HCT116 (cell line): Measurements from ENCODE around the gene KRT79. TPM values are rescaled to one million over a fixed set of nuclear protein-coding genes. Genes with fewer than 3 reads are reported as not detected.

Experiments used
- ATAC-seq: fragments of 200-7000 bp; cut with Tn5 transposase; 2 replicates; pipeline ENCODE4 v1.9.1; 2020; ENCODE audit warnings: mild to moderate bottlenecking, moderate library complexity
- BruUV-seq: library from RNA; stranded (reverse); fragments of 400-500 nt; replicated peaks from 2 replicates; lab custom pipeline; 2021; lab: Mats Ljungman, UMichigan
- CTCF ChIA-PET: fragments of 300-600 bp; sonication (Branson Sonifier 250); formaldehyde crosslinking; loops from one replicate; lab custom pipeline; 2021; ENCODE audit warnings: antibody characterized with exemption; lab: Charles Lee
- POLR2A ChIA-PET: fragments of 300-600, 350-600 bp; sonication (Branson Sonifier 250); formaldehyde crosslinking; loops from one replicate; lab custom pipeline; 2021; ENCODE audit warnings: antibody characterized with exemption; lab: Charles Lee
- RAD21 ChIA-PET, 2 experiments: fragments of 300-600 bp; sonication (Branson Sonifier 250); formaldehyde crosslinking; loops; one replicate each; lab custom pipeline; 2023; ENCODE audit warnings: low total read pairs in 2 of 2; ENCODE audit not compliant: uncharacterized antibody in 2 of 2, unreplicated experiment in 2 of 2, low non-redundant PET in 1 of 2; lab: Charles Lee
- DNase-seq: peaks from one replicate; pipeline ENCODE4 v3.0.0-alpha.2; 2010; ENCODE audit warnings: low read depth, low spot score
- H2AFZ ChIP-seq: fragments of 200-600 bp; shearing (Covaris generic), sonication (generic); 2 replicates; pipeline ENCODE4 v1.6.1; 2017; ENCODE audit warnings: low read depth, mixed run types, mixed read lengths, antibody characterized with exemption, low read length; ENCODE audit not compliant: poor library complexity, severe bottlenecking
- H3K27ac ChIP-seq: 2 replicates; pipeline ENCODE4 v1.5.1; 2012; ENCODE audit warnings: low read depth, low read length
- H3K27me3 ChIP-seq: fragments of 200-600 bp; sonication (generic); 2 replicates; pipeline ENCODE4 v1.6.1; 2016; ENCODE audit warnings: mixed run types, low read length, mixed read lengths; ENCODE audit not compliant: insufficient read depth
- H3K36me3 ChIP-seq, 2 experiments: fragments of 200-500 bp in 1 of 2; fragments of 200-600 bp in 1 of 2; sonication (Bioruptor generic) in 1 of 2; sonication (generic) in 1 of 2; 2 replicates each; pipeline versions ENCODE4 v1.5.1 to v1.6.1; 2014 to 2016; ENCODE audit warnings: low read length in 2 of 2, inconsistent platforms in 1 of 2, mixed read lengths in 1 of 2, mixed run types in 1 of 2; ENCODE audit not compliant: insufficient read depth in 2 of 2, control insufficient read depth in 1 of 2
- H3K4me1 ChIP-seq, 2 experiments: fragments of 200-600 bp in 1 of 2; sonication (generic) in 1 of 2; 2 replicates each; pipeline versions ENCODE4 v1.5.1 to v1.6.1; 2012 to 2017; ENCODE audit warnings: low read length in 2 of 2, inconsistent platforms in 1 of 2, mild to moderate bottlenecking in 1 of 2, mixed read lengths in 1 of 2, mixed run types in 1 of 2, moderate library complexity in 1 of 2; ENCODE audit not compliant: insufficient read depth in 2 of 2, control insufficient read depth in 1 of 2
- H3K4me2 ChIP-seq: fragments of 200-600 bp; sonication (generic); 2 replicates; pipeline ENCODE4 v1.6.1; 2017; ENCODE audit warnings: mixed run types, low read length, mixed read lengths
- H3K4me3 ChIP-seq, 2 experiments: fragments of 200-600 bp in 1 of 2; sonication (generic) in 1 of 2; replicated peaks in 1 of 2; 2 replicates each; pipeline ENCODE4 v1.5.1; 2011 to 2016; ENCODE audit warnings: low read length in 2 of 2, control low read depth in 1 of 2, low read depth in 1 of 2, mild to moderate bottlenecking in 1 of 2, mixed read lengths in 1 of 2, mixed run types in 1 of 2
- H3K79me2 ChIP-seq: fragments of 200-600 bp; sonication (generic); 2 replicates; pipeline ENCODE4 v1.6.1; 2017; ENCODE audit warnings: mild to moderate bottlenecking, mixed run types, low read length, moderate library complexity, mixed read lengths; ENCODE audit not compliant: insufficient read depth
- H3K9ac ChIP-seq: fragments of 200-600 bp; sonication (generic); 2 replicates; pipeline ENCODE4 v1.6.1; 2016; ENCODE audit warnings: low read length, mixed read lengths
- H3K9me2 ChIP-seq: fragments of 200-600 bp; sonication (generic), shearing (Covaris generic); 2 replicates; pipeline ENCODE4 v1.6.1; 2017; ENCODE audit warnings: mixed run types, mild to moderate bottlenecking, moderate library complexity; ENCODE audit not compliant: insufficient read depth
- H3K9me3 ChIP-seq, 2 experiments: fragments of 200-500 bp in 1 of 2; fragments of 200-600 bp in 1 of 2; sonication (Bioruptor generic) in 1 of 2; sonication (generic) in 1 of 2; 2 replicates each; pipeline ENCODE4 v1.6.1; 2014 to 2017; ENCODE audit warnings: low read length in 2 of 2, mixed read lengths in 2 of 2, inconsistent platforms in 1 of 2, low read depth in 1 of 2, mild to moderate bottlenecking in 1 of 2, mixed run types in 1 of 2, moderate library complexity in 1 of 2; ENCODE audit not compliant: control insufficient read depth in 1 of 2, insufficient read depth in 1 of 2
- H4K20me1 ChIP-seq: fragments of 200-600 bp; sonication (generic), shearing (Covaris generic); 2 replicates; pipeline ENCODE4 v1.6.1; 2017; ENCODE audit warnings: mixed run types, mild to moderate bottlenecking, moderate library complexity; ENCODE audit not compliant: insufficient read depth
- EGR1 ChIP-seq: IDR thresholded peaks from 2 replicates; pipeline ENCODE4 v1.6.1; 2012; ENCODE audit warnings: low read depth
- ELF1 ChIP-seq: IDR thresholded peaks from 2 replicates; pipeline ENCODE4 v1.6.1; 2012; ENCODE audit warnings: low read depth, borderline replicate concordance
- EZH2 ChIP-seq: fragments of 200-600 bp; sonication (generic); IDR thresholded peaks from 2 replicates; pipeline ENCODE4 v1.6.1; 2017; ENCODE audit warnings: antibody characterized with exemption, mixed run types
- EZH2phosphoT487 ChIP-seq: fragments of 200-600 bp; IDR thresholded peaks from 2 replicates; pipeline ENCODE4 v1.6.1; 2018; ENCODE audit warnings: antibody characterized with exemption, borderline replicate concordance
- FOSL1 ChIP-seq: IDR thresholded peaks from 2 replicates; pipeline ENCODE4 v1.6.1; 2012; ENCODE audit warnings: low read depth
- JUND ChIP-seq: IDR thresholded peaks from 2 replicates; pipeline ENCODE4 v1.6.1; 2012
- RAD21 ChIP-seq: IDR thresholded peaks from 2 replicates; pipeline ENCODE4 v1.6.1; 2012; ENCODE audit warnings: low read depth, mild to moderate bottlenecking
- SRF ChIP-seq: IDR thresholded peaks from 2 replicates; pipeline ENCODE4 v1.6.1; 2012; ENCODE audit warnings: low read depth
- TCF7L2 ChIP-seq: IDR thresholded peaks from 2 replicates; pipeline ENCODE4 v1.7.0; 2011; ENCODE audit warnings: borderline replicate concordance, inconsistent platforms; ENCODE audit not compliant: insufficient read depth, insufficient read length; ENCODE audit errors: extremely low read depth
- ZBTB33 ChIP-seq: IDR thresholded peaks from 2 replicates; pipeline ENCODE4 v1.6.1; 2011; ENCODE audit warnings: mild to moderate bottlenecking, low read length, moderate library complexity; ENCODE audit not compliant: insufficient replicate concordance; ENCODE audit errors: extremely low read depth
- ZFX ChIP-seq: fragments of 450-650 bp; IDR thresholded peaks from 2 replicates; pipeline ENCODE4 v1.6.1; 2017
- intact Hi-C: fragments of 100-400 bp; cut with micrococcal nuclease; formaldehyde crosslinking; loops from 2 replicates; pipeline ENCODE4 v1.10.0; 2022
- total RNA-seq: library from RNA; stranded (reverse); gene quantifications from one replicate; pipeline ENCODE4 v1.2.1, GENCODE V29; 2021; ENCODE audit not compliant: unreplicated experiment
- TF ChIP-seq, protein P1 (sequence below): IDR thresholded peaks from 2 replicates; pipeline ENCODE4 v1.6.1; 2012
- TF ChIP-seq, protein P2 (sequence below): IDR thresholded peaks from 2 replicates; pipeline ENCODE4 v1.6.1; 2012; ENCODE audit warnings: low read depth

KRT79 gene
- total RNA-seq, 1 experiment from 2014 or later: not detected

DNA sequence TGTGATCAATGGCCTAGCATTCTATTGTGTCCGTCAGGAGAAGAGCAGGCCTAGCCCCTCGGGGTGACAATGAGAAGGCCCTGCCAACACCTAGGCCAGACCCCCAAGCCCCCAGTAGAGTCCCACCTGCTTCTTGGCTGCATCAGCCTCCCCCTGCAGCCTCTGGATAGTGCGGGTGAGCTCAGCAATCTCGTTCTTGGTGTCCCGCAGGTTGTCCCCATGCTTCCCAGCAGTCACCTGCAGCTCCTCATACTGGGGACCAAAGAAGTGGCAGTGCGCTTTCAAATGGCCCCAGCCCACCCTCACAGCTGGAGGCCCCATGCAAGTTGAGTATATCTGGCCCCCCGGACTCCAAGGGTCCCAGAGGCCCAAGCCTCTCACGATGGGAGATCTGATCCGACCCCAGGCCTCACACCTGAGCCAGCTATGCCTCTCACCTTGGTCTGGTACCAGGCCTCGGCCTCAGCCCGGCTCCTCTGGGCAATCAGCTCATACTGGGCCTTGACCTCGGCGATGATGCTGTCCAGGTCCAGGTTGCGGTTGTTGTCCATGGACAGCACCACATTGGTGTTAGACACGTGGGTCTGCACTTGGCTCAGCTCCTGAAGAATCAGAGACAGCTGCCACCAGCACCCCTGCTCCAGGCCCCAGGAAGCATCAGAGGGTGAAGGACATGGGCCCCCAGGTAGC, 10.2 kb downstream of the KRT79 start (continued):
- TF ChIP-seq ZBTB33 (no peak), EGR1 (no peak)
- TF ChIP-seq, protein P1, sequence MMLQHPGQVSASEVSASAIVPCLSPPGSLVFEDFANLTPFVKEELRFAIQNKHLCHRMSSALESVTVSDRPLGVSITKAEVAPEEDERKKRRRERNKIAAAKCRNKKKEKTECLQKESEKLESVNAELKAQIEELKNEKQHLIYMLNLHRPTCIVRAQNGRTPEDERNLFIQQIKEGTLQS: no peak
- TF ChIP-seq, protein P2, sequence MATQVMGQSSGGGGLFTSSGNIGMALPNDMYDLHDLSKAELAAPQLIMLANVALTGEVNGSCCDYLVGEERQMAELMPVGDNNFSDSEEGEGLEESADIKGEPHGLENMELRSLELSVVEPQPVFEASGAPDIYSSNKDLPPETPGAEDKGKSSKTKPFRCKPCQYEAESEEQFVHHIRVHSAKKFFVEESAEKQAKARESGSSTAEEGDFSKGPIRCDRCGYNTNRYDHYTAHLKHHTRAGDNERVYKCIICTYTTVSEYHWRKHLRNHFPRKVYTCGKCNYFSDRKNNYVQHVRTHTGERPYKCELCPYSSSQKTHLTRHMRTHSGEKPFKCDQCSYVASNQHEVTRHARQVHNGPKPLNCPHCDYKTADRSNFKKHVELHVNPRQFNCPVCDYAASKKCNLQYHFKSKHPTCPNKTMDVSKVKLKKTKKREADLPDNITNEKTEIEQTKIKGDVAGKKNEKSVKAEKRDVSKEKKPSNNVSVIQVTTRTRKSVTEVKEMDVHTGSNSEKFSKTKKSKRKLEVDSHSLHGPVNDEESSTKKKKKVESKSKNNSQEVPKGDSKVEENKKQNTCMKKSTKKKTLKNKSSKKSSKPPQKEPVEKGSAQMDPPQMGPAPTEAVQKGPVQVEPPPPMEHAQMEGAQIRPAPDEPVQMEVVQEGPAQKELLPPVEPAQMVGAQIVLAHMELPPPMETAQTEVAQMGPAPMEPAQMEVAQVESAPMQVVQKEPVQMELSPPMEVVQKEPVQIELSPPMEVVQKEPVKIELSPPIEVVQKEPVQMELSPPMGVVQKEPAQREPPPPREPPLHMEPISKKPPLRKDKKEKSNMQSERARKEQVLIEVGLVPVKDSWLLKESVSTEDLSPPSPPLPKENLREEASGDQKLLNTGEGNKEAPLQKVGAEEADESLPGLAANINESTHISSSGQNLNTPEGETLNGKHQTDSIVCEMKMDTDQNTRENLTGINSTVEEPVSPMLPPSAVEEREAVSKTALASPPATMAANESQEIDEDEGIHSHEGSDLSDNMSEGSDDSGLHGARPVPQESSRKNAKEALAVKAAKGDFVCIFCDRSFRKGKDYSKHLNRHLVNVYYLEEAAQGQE: no peak

- ChIA-PET CTCF (interaction anchor here (1.3 kb wide), 1 partner anchor 57 kb away, joined by 5 read pairs; no protein-coding TSS in a partner anchor), POLR2A (no interaction called here), RAD21 (no interaction called here)
- Histone ChIP-seq H3K4me3 (no peak overlapping the region), H3K79me2 (no peaks in the 10 kb centered on the region), H3K27me3 (0 out of 2 replicates have a peak, but pooled peaks cover 2% of the 10 kb centered on the region), H3K27ac (no peak overlapping the region), H3K36me3 (no peaks in the 10 kb centered on the region), H4K20me1 (no peaks in the 10 kb centered on the region), H3K4me2 (no peak overlapping the region), H3K9ac (no peak overlapping the region), H2AFZ (no peak overlapping the region), H3K9me3 (no peaks in the 10 kb centered on the region), H3K9me2 (no peaks in the 10 kb centered on the region), H3K4me1 (peaks cover 0 to 9% of the 10 kb centered on the region in 2 experiments; a peak in 2 of 4 replicates)
- no peak for ATAC-seq
- BruUV-seq: no TSS peak
- intact Hi-C loops: no loop called here
- DNase-seq: no peak
- TF ChIP-seq ELF1: no peak
- TF ChIP-seq ZBTB33: no peak
- no peak for TF ChIP-seq SRF
- TF ChIP-seq, protein P1: no peak
- TF ChIP-seq ZFX: no peak
- no peak for TF ChIP-seq RAD21
- no peak for TF ChIP-seq JUND
- TF ChIP-seq FOSL1: no peak
- TF ChIP-seq TCF7L2: no peak
- TF ChIP-seq EZH2phosphoT487: no peak
- no peak for TF ChIP-seq EZH2
- no peak for TF ChIP-seq EGR1
Observed at GRCh38 chr12:52822771-52823510, 11.2 kb downstream of the KRT79 start.
